HPDE6-E6E7 (cell line): Measurements from ENCODE around the gene RNF207.

Experiments used
- DNase-seq: peaks from one replicate; pipeline ENCODE4 v3.0.0; 2011; ENCODE audit warnings: missing footprints; ENCODE audit errors: extremely low spot score

RNF207 gene

GRCh38 chr1:6269720-6270400, 63.9 kb downstream of the RNF207 start:
- DNase-seq: no peak

GRCh38 chr1:6270401-6270800, 64.5 kb downstream of the RNF207 start:
- DNase-seq: no peak
